Erythroblast (primary cell): ENCODE data around the gene OR9G4.
A peak's percentile ranks its signal among the peaks of the same experiment; 100 is the strongest.

Experiments
- DNase-seq, 2 experiments: peaks; one replicate each; lab custom pipeline; 2025; lab: John Stamatoyannopoulos, UW
- GATA1 ChIP-seq: IDR thresholded peaks from 2 replicates; pipeline ENCODE4 v1.6.1; 2011; ENCODE audit warnings: low read depth, mild to moderate bottlenecking, control low read depth, low read length, moderate library complexity
- POLR2A ChIP-seq: IDR thresholded peaks from 2 replicates; pipeline ENCODE4 v1.6.1; 2011; ENCODE audit warnings: mild to moderate bottlenecking, low read length

OR9G4 gene

DNA sequence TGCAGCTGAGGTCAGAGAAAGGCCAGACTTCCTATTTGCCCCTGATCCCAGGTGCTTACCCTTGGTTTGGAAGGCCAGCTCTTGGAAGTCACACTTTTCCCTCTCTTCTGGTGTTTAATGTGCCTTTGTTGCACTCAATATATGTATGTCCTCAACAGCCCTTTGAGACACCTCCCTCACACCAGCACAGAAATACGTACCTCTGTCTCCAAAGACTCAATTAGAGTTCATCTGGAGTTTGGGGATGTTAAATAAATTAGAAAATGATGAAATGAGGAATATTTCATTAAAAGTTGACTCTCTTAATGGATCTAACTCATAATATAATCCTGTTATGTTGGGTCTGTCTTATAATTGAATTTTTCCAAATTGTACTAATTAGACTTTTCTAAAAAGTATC lies at the start of gene OR9G4:
OR9G4 (minus strand) TSS at position 101 of the 400 bp plus-strand sequence. CDS start 4,931 bp downstream, outside the sequence.
- no peak for DNase-seq
- TF ChIP-seq GATA1 = no peak
- TF ChIP-seq POLR2A = no peak

DNA sequence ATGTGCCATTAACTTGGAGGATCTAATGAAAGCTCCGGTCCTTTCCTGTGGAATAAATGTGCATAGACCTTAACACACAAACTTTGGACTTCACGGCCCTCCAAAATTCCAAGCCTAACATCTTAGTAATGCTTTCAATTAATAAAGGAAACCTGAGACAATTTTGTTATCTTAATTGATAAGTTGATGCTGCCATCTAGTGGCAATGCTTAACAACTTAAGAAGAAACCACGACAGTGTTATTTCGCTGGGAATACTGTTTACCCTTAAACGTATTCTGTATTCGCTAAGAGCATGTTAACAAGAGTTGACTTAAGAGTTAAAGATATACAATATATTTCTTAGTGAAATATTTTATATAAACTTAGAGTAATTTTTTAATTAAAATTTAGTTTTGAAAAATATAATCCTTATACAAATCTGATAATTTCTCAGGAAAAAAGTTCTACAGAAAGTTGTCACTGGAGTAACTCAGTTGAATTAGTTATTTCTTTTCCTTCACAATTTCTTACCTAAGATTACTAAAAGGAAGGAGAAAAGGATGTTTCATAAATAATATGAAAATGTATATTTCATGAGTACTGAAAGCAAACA lies 35.0 kb upstream of the OR9G4 start:
- no peak for TF ChIP-seq POLR2A
- no peak for TF ChIP-seq GATA1
- DNase-seq = peak; percentile 56 to 72

DNA sequence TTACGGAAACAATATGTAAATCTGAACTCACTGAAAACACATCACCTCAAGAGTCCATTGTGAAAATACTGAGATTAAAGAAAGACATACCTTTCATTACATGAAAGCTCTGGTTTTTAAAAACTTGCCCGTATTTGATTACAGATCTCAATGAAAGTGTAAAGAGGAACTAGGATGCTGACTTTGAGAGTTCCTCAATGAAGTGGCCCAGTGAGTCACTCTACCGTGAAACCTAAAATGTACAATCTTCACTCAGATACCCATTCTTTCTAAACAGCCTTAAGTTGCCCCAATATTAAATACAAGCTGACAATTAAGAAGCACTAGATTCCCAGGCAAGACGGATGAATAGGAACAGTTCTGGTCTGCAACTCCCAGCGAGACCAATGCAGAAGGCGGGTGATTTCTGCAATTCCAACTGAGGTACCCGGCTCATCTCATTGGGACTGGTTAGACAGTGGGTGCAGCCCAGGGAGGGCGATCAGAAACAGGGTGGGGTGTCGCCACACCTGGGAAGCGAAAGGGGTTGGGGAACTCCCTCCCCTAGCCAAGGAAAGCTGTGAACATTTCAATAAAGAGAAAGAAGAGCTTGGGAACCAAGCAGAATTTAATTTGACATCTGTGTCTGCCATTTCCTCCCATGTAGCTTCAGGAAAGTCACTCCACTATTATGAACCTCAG lies 33.8 kb upstream of the OR9G4 start:
- TF ChIP-seq POLR2A (no peak), GATA1 (no peak)
- DNase-seq = no peak

DNA sequence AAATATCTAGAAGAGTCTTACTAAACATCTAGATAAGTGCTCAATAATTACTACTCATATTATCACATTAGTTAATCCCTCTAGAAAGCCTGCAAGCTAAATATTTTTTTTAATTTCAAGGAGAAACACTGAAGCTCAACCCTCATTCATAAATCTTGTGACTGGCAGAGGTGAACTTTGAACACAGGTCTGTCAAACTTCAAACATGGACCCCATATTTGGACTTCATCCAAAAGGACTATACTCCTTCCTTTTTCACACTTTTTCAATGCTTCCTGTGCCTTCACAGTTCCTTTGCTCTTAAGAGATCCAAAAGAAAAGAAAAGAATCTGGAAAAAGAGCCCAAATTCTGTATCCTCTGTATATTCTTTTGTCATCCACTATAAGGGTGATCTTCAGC lies 28.3 kb upstream of the OR9G4 start:
- DNase-seq = no peak
- TF ChIP-seq GATA1 (no peak), POLR2A (no peak)

DNA sequence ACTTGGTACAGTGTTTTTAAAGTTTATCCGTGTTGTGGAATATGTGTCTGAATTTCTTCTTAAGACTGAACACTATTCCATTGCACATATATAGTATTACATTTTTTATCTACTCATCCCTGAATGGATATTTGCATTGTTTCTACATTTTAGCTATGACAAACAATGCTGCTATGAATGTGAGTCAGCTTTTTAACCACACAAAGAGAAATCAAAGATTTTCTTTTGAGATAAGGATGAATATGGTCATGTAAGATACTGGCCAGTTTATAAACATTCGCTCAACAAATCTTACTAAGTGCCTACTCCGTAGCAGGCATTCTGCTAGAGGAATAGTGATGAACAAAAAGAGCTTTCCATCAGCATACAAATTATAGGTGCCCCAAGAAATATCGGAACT lies 16.5 kb upstream of the OR9G4 start:
- TF ChIP-seq POLR2A (no peak), GATA1 (no peak)
- no peak for DNase-seq

DNA sequence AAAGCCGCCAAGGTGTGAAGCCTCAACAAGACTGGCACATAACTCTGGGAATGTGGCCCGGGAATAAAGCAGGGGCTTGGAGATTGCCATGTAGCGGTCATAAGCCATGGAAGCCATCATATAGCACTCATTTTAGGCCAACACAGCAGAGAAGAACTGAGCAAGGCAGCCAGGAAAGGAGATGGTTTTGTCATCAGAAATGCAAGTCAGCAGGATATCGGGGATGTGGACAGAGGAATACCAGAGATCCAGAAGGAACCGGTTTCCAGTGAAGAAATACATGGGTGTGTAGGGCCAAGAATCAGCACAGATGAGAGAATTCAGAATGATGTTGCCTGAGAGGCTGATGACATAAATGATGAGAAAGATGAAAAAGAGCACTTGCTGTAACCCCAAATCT lies 3.0 kb upstream of the OR9G4 start:
- TF ChIP-seq GATA1 (no peak), POLR2A (no peak)

DNA sequence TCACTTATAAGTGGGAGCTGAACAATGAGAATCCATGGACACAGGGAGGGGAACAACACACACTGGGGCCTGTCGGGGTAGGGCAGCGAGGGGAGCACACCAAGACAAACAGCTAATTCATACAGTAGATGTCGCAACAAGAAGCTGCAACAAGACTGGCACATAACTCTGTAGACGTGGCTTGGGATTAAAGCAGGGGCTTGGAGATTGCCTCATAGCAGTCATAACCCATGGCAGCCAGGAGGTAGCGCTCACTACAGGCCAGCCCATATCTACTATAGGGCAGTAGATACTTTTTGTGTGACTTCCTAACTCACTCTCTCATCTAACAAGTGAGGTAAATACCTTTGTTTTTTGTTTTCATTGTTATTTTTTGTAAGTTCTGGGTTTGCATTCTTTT lies 1.7 kb upstream of the OR9G4 start:
- TF ChIP-seq POLR2A = no peak
- TF ChIP-seq GATA1 = no peak
- DNase-seq = no peak

More for the DNA sequence above, 3.0 kb upstream of the OR9G4 start:
- no peak for DNase-seq

DNA sequence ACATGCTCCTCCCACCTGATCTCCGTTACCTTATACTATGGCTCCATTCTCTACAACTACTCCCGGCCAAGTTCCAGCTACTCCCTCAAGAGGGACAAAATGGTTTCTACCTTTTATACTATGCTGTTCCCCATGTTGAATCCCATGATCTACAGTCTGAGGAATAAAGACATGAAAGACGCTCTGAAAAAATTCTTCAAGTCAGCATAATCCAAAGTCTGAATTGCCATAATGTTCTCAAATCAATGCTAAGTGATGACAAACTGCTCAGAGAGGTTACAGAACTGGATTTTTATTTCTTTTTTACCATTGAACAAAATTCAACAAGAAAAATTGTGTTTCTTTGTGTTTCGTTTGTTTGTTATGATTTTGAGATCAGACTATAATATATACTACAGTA lies 7.6 kb downstream of the OR9G4 start:
- DNase-seq = no peak
- TF ChIP-seq POLR2A (no peak), GATA1 (no peak)

DNA sequence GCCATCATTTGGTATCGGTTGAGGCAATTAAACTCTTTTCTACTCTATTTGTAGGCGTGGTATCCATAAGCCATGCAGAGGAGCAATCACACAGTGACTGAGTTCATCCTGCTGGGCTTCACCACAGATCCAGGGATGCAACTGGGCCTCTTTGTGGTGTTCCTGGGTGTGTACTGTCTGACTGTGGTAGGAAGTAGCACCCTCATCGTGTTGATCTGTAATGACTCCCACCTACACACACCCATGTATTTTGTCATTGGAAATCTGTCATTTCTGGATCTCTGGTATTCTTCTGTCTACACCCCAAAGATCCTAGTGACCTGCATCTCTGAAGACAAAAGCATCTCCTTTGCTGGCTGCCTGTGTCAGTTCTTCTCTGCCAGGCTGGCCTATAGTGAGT lies 8.4 kb downstream of the OR9G4 start:
- DNase-seq = no peak
- TF ChIP-seq POLR2A = no peak
- TF ChIP-seq GATA1 = no peak

DNA sequence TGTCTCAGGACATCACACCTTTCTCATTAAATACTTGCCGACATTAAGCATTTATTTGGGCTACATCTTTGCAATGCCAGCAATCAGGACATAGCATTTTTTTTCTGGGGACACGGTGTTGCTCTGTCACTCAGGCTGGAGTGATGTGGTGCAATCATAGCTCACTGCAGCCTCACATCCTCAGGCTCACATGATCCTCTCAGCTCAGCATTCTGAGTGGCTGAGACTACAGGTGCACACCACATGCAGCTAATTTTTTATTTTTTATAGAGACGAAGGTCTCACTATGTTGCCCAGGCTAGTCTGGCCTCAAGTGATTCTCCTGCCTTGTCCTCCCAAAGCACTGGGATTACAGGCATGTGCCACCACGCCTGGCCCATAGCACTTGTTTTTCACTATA lies 28.0 kb downstream of the OR9G4 start:
- TF ChIP-seq GATA1 (no peak), POLR2A (no peak)
- no peak for DNase-seq

DNA sequence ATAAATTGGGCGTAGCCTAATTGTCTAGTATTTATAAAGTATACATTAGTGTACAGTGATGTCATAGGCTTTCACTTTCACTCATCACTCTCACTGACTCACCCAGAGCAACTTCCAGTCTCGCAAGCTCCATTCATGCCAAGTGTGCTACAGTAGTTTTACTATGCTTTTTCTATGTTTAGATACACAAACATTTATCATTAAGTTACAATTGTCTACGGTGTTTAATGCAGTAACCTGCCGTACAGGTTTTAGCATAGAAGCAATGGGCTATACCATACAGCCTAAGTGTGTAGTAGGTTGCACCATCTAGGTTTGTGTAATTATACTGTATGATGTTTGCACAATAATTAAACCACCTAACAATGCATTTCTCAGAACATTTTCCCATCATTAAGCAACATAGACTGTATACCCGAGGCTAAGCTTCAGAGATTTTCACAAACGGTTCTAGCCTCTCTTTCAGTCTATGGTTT lies 32.1 kb downstream of the OR9G4 start:
- TF ChIP-seq POLR2A (no peak), GATA1 (no peak)

DNA sequence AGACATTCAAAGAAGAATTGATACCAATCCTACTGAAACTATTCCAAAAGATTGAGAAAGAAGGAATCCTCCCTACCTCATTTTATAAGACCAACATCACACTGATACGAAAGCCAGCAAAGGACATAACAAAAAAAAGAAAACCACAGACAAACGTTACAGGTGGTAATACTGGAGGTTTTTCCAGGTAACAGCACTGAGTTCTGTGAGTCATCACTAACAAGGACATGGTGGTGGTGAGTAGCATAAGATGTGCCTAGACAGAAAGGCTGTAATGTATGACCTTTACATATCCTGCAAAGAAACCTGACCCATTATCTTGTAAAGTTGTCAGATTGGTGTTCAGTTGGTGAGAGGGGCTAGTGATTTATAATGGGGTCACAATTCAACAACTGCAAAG lies 34.3 kb downstream of the OR9G4 start:
- TF ChIP-seq POLR2A (no peak), GATA1 (no peak)
- DNase-seq = no peak

More for the DNA sequence above, 32.1 kb downstream of the OR9G4 start:
- DNase-seq = no peak

DNA sequence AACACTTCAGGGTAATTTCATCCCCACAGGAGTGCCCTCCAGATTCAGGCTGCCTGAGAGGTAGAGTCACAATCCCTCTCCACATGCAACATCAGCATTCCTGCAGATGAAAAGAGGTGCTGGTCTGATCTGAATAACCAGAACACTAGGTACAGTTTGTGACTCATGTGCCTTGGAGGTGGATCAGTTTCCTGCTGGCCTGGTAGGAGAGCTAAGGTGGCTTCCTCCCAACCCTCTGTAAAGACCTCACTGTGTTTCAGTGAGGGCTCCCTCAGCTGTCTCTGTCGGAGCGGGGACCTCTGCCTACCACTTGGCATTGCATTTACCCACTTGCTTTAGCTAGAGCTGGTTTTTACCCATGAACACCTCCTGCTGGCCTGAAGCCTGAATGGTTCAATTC lies 42.0 kb downstream of the OR9G4 start:
- TF ChIP-seq GATA1 = no peak
- no peak for TF ChIP-seq POLR2A
- DNase-seq = no peak

DNA sequence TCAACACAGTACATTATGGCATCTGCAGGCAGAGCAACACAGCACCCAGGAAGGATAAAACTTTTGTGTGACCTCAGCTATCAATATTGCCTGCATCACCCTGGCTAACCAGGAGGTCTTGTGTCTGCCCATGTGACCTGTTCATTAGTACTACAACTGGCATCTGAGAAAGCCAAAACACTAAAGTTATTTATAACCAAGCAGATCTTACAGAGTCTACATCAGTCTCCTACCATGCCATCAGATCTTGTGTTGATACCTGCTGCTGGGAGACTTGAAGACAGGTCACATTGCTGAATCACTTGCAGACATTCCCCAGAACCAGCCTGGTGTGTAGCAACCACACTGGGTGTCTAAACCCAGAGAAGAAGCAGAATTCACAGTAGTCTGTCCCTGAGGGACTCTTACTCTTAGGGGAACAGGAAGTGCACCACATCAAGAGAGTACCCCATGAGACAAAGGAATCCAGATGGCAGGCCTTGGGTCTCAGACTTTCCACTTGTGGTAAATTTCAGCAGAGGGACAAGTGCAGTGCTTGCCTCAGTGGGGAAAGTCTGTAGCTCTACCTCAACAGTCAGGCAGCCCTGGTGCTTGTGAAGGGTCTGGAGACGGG lies 42.6 kb downstream of the OR9G4 start:
- TF ChIP-seq POLR2A = no peak
- no peak for TF ChIP-seq GATA1
- DNase-seq = no peak
